NAMALWA (cell line): ENCODE data around the gene SIRT3.
A peak's percentile ranks its signal among the peaks of the same experiment; 100 is the strongest.

Source experiments
- DNase-seq: peaks from one replicate; pipeline ENCODE4 v3.0.0-alpha.2; 2015; ENCODE audit warnings: low spot score

The SIRT3 gene

GRCh38 chr11:235997-236773 lies at the start of gene SIRT3:
TSS of gene SIRT3 (minus strand) at chr11:236342. CDS start at chr11:236328, 14 bp downstream.
- peak; percentile 92 for DNase-seq

GRCh38 chr11:285894-286220 lies 49.7 kb upstream of the SIRT3 start:
- DNase-seq = no peak

- DNase-seq = no peak
Measured at GRCh38 chr11:285021-285893, 49.1 kb upstream of the SIRT3 start.

- no peak for DNase-seq
Measured at GRCh38 chr11:284105-285020, 48.2 kb upstream of the SIRT3 start.

- no peak for DNase-seq
Measured at GRCh38 chr11:283405-284104, 47.4 kb upstream of the SIRT3 start.

- DNase-seq = no peak
Measured at GRCh38 chr11:282630-283360, 46.7 kb upstream of the SIRT3 start.

GRCh38 chr11:282171-282570 lies 46.0 kb upstream of the SIRT3 start:
- no peak for DNase-seq

GRCh38 chr11:281486-282161 lies 45.5 kb upstream of the SIRT3 start:
- no peak for DNase-seq

- DNase-seq = no peak
Measured at GRCh38 chr11:280706-281485, 44.8 kb upstream of the SIRT3 start.

GRCh38 chr11:279966-280705 lies 44.0 kb upstream of the SIRT3 start:
- no peak for DNase-seq

- DNase-seq = no peak
Measured at GRCh38 chr11:279040-279965, 43.2 kb upstream of the SIRT3 start.

GRCh38 chr11:278001-278951 lies 42.1 kb upstream of the SIRT3 start, which contains the start of gene NLRP6:
TSS of gene NLRP6 (plus strand) at chr11:278407. CDS start at chr11:278570, 163 bp downstream.
- no peak for DNase-seq

GRCh38 chr11:276219-276618 lies 40.1 kb upstream of the SIRT3 start:
- no peak for DNase-seq

- DNase-seq = no peak
Measured at GRCh38 chr11:272931-273198, 36.7 kb upstream of the SIRT3 start.

GRCh38 chr11:272195-272930 lies 36.2 kb upstream of the SIRT3 start:
- DNase-seq = no peak

- no peak for DNase-seq
Measured at GRCh38 chr11:271319-271715, 35.2 kb upstream of the SIRT3 start.
